H9 (cell line): ENCODE results near the gene ZNRF2. TPM values are rescaled to one million over a fixed set of nuclear protein-coding genes. Genes with fewer than 3 reads are reported as not detected.

Source experiments
- DNase-seq: peaks from one replicate; pipeline ENCODE4 v3.0.0-alpha.2; 2017
- H2AFZ ChIP-seq: one replicate; pipeline ENCODE4 v1.6.1; 2013; ENCODE audit warnings: mild to moderate bottlenecking, low read length, control low read depth, moderate library complexity
- H2AK5ac ChIP-seq: 2 replicates; pipeline ENCODE4 v1.6.1; 2013; ENCODE audit warnings: low read length, control low read depth, mixed read lengths; ENCODE audit not compliant: insufficient read length
- H2BK120ac ChIP-seq: one replicate; pipeline ENCODE4 v1.6.1; 2013; ENCODE audit warnings: low read depth, mild to moderate bottlenecking, low read length, control low read depth, inconsistent platforms; ENCODE audit not compliant: poor library complexity, severe bottlenecking
- H2BK12ac ChIP-seq: 2 replicates; pipeline ENCODE4 v1.6.1; 2013; ENCODE audit warnings: low read length, control low read depth, mixed read lengths, low read depth; ENCODE audit not compliant: insufficient read length
- H2BK15ac ChIP-seq: 2 replicates; pipeline ENCODE4 v1.6.1; 2013; ENCODE audit warnings: low read depth, low read length, control low read depth
- H2BK20ac ChIP-seq: one replicate; pipeline ENCODE4 v1.6.1; 2013; ENCODE audit warnings: low read depth, mild to moderate bottlenecking, low read length, control low read depth, inconsistent platforms; ENCODE audit not compliant: poor library complexity, severe bottlenecking
- H2BK5ac ChIP-seq: 2 replicates; pipeline ENCODE4 v1.6.1; 2013; ENCODE audit warnings: low read length, control low read depth, mixed read lengths; ENCODE audit not compliant: insufficient read length
- H3K14ac ChIP-seq: 2 replicates; pipeline ENCODE4 v1.6.1; 2013; ENCODE audit warnings: low read length, control low read depth; ENCODE audit not compliant: insufficient read depth
- H3K18ac ChIP-seq: 2 replicates; pipeline ENCODE4 v1.6.1; 2013; ENCODE audit warnings: low read depth, mild to moderate bottlenecking, mixed read lengths, low read length, control low read depth; ENCODE audit not compliant: insufficient read length
- H3K23ac ChIP-seq: 2 replicates; pipeline ENCODE4 v1.6.1; 2013; ENCODE audit warnings: low read length, control low read depth, mixed read lengths, low read depth; ENCODE audit not compliant: insufficient read length
- H3K23me2 ChIP-seq: 2 replicates; pipeline ENCODE4 v1.6.1; 2013; ENCODE audit warnings: low read depth, mild to moderate bottlenecking, mixed read lengths, low read length, control low read depth; ENCODE audit not compliant: insufficient read length, poor library complexity, severe bottlenecking
- H3K27ac ChIP-seq: 2 replicates; pipeline ENCODE4 v1.5.1; 2013; ENCODE audit warnings: low read length, control low read depth, mixed read lengths, low read depth; ENCODE audit not compliant: insufficient read length
- H3K27me3 ChIP-seq: 2 replicates; pipeline ENCODE4 v1.6.1; 2013; ENCODE audit warnings: low read length, control low read depth, inconsistent platforms; ENCODE audit not compliant: insufficient read depth
- H3K4ac ChIP-seq: 2 replicates; pipeline ENCODE4 v1.6.1; 2013; ENCODE audit warnings: low read depth, mild to moderate bottlenecking, control low read depth, inconsistent platforms, low read length, moderate library complexity
- H3K4me1 ChIP-seq: 2 replicates; pipeline ENCODE4 v1.6.1; 2013; ENCODE audit warnings: low read length, control low read depth, inconsistent platforms; ENCODE audit not compliant: insufficient read depth
- H3K4me2 ChIP-seq: 2 replicates; pipeline ENCODE4 v1.6.1; 2013; ENCODE audit warnings: low read length, control low read depth, mixed read lengths; ENCODE audit not compliant: insufficient read length, insufficient read depth
- H3K56ac ChIP-seq: 2 replicates; pipeline ENCODE4 v1.6.1; 2013; ENCODE audit warnings: low read depth, mild to moderate bottlenecking, mixed read lengths, low read length, control low read depth; ENCODE audit not compliant: insufficient read length
- H3K79me1 ChIP-seq: 2 replicates; pipeline ENCODE4 v1.6.1; 2013; ENCODE audit warnings: low read depth, mild to moderate bottlenecking, moderate library complexity, low read length, control low read depth, inconsistent platforms; ENCODE audit not compliant: insufficient read depth, poor library complexity, severe bottlenecking
- H3K79me2 ChIP-seq: 2 replicates; pipeline ENCODE4 v1.6.1; 2013; ENCODE audit warnings: low read length, control low read depth, inconsistent platforms; ENCODE audit not compliant: insufficient read depth
- H3K9ac ChIP-seq: 2 replicates; pipeline ENCODE4 v1.6.1; 2013; ENCODE audit warnings: low read length, control low read depth, mixed read lengths; ENCODE audit not compliant: insufficient read length; ENCODE audit errors: extremely low read depth
- H3K9me3 ChIP-seq: one replicate; pipeline ENCODE4 v1.6.1; 2013; ENCODE audit warnings: low read depth, low read length, inconsistent platforms; ENCODE audit not compliant: control insufficient read depth
- H3T11ph ChIP-seq: one replicate; pipeline ENCODE4 v1.6.1; 2013; ENCODE audit warnings: mild to moderate bottlenecking, low read length, control low read depth, inconsistent platforms
- H4K20me1 ChIP-seq: one replicate; pipeline ENCODE4 v1.6.1; 2013; ENCODE audit not compliant: control insufficient read depth, insufficient read length, insufficient read depth
- H4K5ac ChIP-seq: 2 replicates; pipeline ENCODE4 v1.6.1; 2013; ENCODE audit warnings: low read depth, mild to moderate bottlenecking, mixed read lengths, low read length, control low read depth; ENCODE audit not compliant: insufficient read length
- H4K8ac ChIP-seq: replicated peaks from 2 replicates; pipeline ENCODE4 v1.6.1; 2013; ENCODE audit warnings: low read length, control low read depth, mixed read lengths, low read depth; ENCODE audit not compliant: insufficient read length
- H4K91ac ChIP-seq: 2 replicates; pipeline ENCODE4 v1.6.1; 2013; ENCODE audit warnings: low read depth, mild to moderate bottlenecking, moderate library complexity, mixed read lengths, low read length, control low read depth; ENCODE audit not compliant: insufficient read length
- H3K27ac Mint-ChIP-seq, 3 experiments: 2 replicates in 2 of 3; 3 replicates in 1 of 3; pipeline ENCODE4 v1.8.0; 2020 to 2021; ENCODE audit warnings: mixed read lengths in 3 of 3, mild to moderate bottlenecking in 1 of 3, moderate library complexity in 1 of 3
- H3K27me3 Mint-ChIP-seq: 2 replicates; pipeline ENCODE4 v1.8.0; 2021; ENCODE audit warnings: low read depth, mild to moderate bottlenecking, moderate library complexity, mixed read lengths
- H3K36me3 Mint-ChIP-seq, 3 experiments: 2 replicates in 2 of 3; 3 replicates in 1 of 3; pipeline ENCODE4 v1.8.0; 2020 to 2021; ENCODE audit warnings: low read depth in 3 of 3, mixed read lengths in 3 of 3; ENCODE audit not compliant: insufficient read depth in 1 of 3
- H3K4me1 Mint-ChIP-seq, 2 experiments: 2 replicates each; pipeline ENCODE4 v1.8.0; 2020; ENCODE audit warnings: mixed read lengths in 2 of 2
- H3K4me3 Mint-ChIP-seq, 2 experiments: 2 replicates in 1 of 2; 3 replicates in 1 of 2; pipeline ENCODE4 v1.8.0; 2020 to 2021; ENCODE audit warnings: mild to moderate bottlenecking in 2 of 2, mixed read lengths in 2 of 2, moderate library complexity in 1 of 2
- H3K9me3 Mint-ChIP-seq, 2 experiments: 2 replicates in 1 of 2; 3 replicates in 1 of 2; pipeline ENCODE4 v1.8.0; 2020; ENCODE audit warnings: mild to moderate bottlenecking in 2 of 2, mixed read lengths in 2 of 2, moderate library complexity in 1 of 2
- WGBS: extraction: QIAGEN DNeasy Blood & Tissue Kit; methylation state at CpG from one replicate; pipeline ENCODE4 v1.1.7; 2013; ENCODE audit warnings: missing lambda C conversion rate, low lambda C conversion rate, mixed read lengths; ENCODE audit not compliant: insufficient read length; ENCODE audit errors: extremely low coverage; 5-methylcytosine and 5-hydroxymethylcytosine counted together
- total RNA-seq: library from RNA; stranded (reverse); gene quantifications from 2 replicates; pipeline ENCODE4 v1.2.1, GENCODE V29; 2021
- TF ChIP-seq, protein P1 (sequence below): fragments of 200-600 bp; sonication (generic); conservative IDR thresholded peaks from 3 replicates; pipeline ENCODE4 v1.8.0; 2021; ENCODE audit warnings: antibody characterized with exemption, mild to moderate bottlenecking

The ZNRF2 gene
- total RNA-seq, 1 experiment from 2014 or later = 16.5 TPM

DNA sequence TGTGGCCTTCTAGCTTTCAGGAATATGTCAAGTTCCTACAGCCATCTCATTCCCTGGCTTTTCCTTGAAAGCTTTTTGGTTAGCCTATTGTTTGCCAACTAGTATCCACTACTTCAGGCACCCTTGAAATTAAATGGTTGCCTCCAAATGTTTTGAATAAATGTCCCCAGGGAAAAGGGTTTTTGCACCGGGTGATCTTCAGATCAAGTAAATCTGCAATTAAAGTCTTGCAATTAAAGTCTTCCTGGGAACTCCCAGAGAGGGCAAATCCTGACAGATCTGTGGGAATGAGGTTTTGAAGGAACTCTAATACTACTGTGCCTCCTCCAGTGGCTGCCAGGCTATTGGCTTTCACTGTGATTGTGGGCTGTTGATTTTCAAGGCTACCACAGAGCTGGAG lies 17.7 kb upstream of the ZNRF2 start:
- no peak overlapping the region for H3K4me3 Mint-ChIP-seq
- H3K9me3 Mint-ChIP-seq = no peaks in the 10 kb centered on the region
- WGBS = no CpG with 5 or more reads among the region's 1 CpG
- Histone ChIP-seq H3K23me2 (no peaks in the 10 kb centered on the region), H3K27me3 (no peaks in the 10 kb centered on the region), H3K27ac (no peak overlapping the region), H3K56ac (no peak overlapping the region), H3K4ac (no peak overlapping the region), H3K9ac (no peak overlapping the region), H4K91ac (no peak overlapping the region), H3T11ph (no peak overlapping the region), H3K23ac (no peak overlapping the region), H4K20me1 (no peaks in the 10 kb centered on the region), H3K9me3 (no peaks in the 10 kb centered on the region), H2AK5ac (no peak overlapping the region), H2BK120ac (no peak overlapping the region), H2AFZ (no peak overlapping the region), H3K4me1 (peaks cover 5% of the 10 kb centered on the region; the same call in 1 of the 2 replicates), H3K4me2 (no peak overlapping the region), H4K5ac (no peak overlapping the region), H4K8ac (no peak overlapping the region), H3K79me1 (no peaks in the 10 kb centered on the region), H2BK20ac (no peak overlapping the region), H3K79me2 (no peaks in the 10 kb centered on the region), H2BK12ac (no peak overlapping the region), H2BK5ac (no peak overlapping the region), H2BK15ac (no peak overlapping the region), H3K14ac (no peak overlapping the region), H3K18ac (no peak overlapping the region)
- H3K36me3 Mint-ChIP-seq = no peaks in the 10 kb centered on the region
- peaks cover 5 to 6% of the 10 kb centered on the region in 2 experiments; a peak in 2 of 4 replicates for H3K4me1 Mint-ChIP-seq
- H3K27ac Mint-ChIP-seq = no peak overlapping the region
- TF ChIP-seq, protein P1, sequence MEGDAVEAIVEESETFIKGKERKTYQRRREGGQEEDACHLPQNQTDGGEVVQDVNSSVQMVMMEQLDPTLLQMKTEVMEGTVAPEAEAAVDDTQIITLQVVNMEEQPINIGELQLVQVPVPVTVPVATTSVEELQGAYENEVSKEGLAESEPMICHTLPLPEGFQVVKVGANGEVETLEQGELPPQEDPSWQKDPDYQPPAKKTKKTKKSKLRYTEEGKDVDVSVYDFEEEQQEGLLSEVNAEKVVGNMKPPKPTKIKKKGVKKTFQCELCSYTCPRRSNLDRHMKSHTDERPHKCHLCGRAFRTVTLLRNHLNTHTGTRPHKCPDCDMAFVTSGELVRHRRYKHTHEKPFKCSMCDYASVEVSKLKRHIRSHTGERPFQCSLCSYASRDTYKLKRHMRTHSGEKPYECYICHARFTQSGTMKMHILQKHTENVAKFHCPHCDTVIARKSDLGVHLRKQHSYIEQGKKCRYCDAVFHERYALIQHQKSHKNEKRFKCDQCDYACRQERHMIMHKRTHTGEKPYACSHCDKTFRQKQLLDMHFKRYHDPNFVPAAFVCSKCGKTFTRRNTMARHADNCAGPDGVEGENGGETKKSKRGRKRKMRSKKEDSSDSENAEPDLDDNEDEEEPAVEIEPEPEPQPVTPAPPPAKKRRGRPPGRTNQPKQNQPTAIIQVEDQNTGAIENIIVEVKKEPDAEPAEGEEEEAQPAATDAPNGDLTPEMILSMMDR = no peak
- no peak for DNase-seq
- peaks cover 1% of the 10 kb centered on the region for H3K27me3 Mint-ChIP-seq
